Naive thymus-derived CD8-positive, alpha-beta T cell (primary cell): ENCODE measurements around the gene MMD2. TPM values are rescaled to one million over a fixed set of nuclear protein-coding genes. Genes with fewer than 3 reads are reported as not detected.
A peak's percentile ranks its signal among the peaks of the same experiment; 100 is the strongest.
"Not testable (repeated sequence)": the region's sequence is repeated elsewhere in the genome, so short reads cannot be mapped to it uniquely, and the experiment has no call there.

ENCODE experiments used
- ATAC-seq, 2 donors: fragments of 150-1000 bp; cut with Tn5 transposase in 1 of 2; sonication (Bioruptor Pico), chemical (Tn5 transposase) in 1 of 2; 1 replicate in 1 of 2; 2 replicates in 1 of 2; pipeline ENCODE4 v1.10.0; 2021; ENCODE audit warnings: mild to moderate bottlenecking in 2 of 2, moderate library complexity in 2 of 2
- POLR2A ChIA-PET: fragments of 350-600 bp; sonication (Branson Sonifier 250); formaldehyde crosslinking; loops from one replicate; lab custom pipeline; 2021; ENCODE audit warnings: antibody characterized with exemption; lab: Charles Lee
- DNase-seq, 10 donors: peaks; one replicate each; pipeline versions ENCODE4 v3.0.0 to v3.0.0-alpha.2; 2020 to 2022
- H3K27ac Mint-ChIP-seq, 10 donors: one replicate each; pipeline ENCODE4 v1.8.0; 2020 to 2022; ENCODE audit warnings: mild to moderate bottlenecking in 10 of 10, mixed read lengths in 10 of 10, moderate library complexity in 4 of 10, inconsistent platforms in 1 of 10
- H3K27me3 Mint-ChIP-seq, 5 donors: one replicate each; pipeline ENCODE4 v1.8.0; 2021 to 2022; ENCODE audit warnings: mixed read lengths in 5 of 5
- H3K36me3 Mint-ChIP-seq, 3 donors: one replicate each; pipeline ENCODE4 v1.8.0; 2020 to 2022; ENCODE audit warnings: mixed read lengths in 3 of 3, mild to moderate bottlenecking in 2 of 3, inconsistent platforms in 1 of 3
- H3K4me1 Mint-ChIP-seq, 4 donors: one replicate each; pipeline ENCODE4 v1.8.0; 2021 to 2022; ENCODE audit warnings: mixed read lengths in 4 of 4
- H3K4me3 Mint-ChIP-seq, 10 donors: one replicate each; pipeline ENCODE4 v1.8.0; 2020 to 2022; ENCODE audit warnings: mild to moderate bottlenecking in 10 of 10, mixed read lengths in 10 of 10, moderate library complexity in 6 of 10, inconsistent platforms in 1 of 10
- H3K9me3 Mint-ChIP-seq, 9 donors: one replicate each; pipeline ENCODE4 v1.8.0; 2020 to 2022; ENCODE audit warnings: mixed read lengths in 9 of 9, mild to moderate bottlenecking in 3 of 9, inconsistent platforms in 1 of 9, moderate library complexity in 1 of 9
- polyA plus RNA-seq, 3 donors: library from polyadenylated mRNA; unstranded; fragments of 300-500 nt; fragmentation: Illumina TruSeq; gene quantifications; one replicate each; pipeline ENCODE4 v1.2.3, GENCODE V29; 2021
- total RNA-seq, 8 experiments: library from RNA in 2 of 8; stranded (reverse) in 2 of 8; gene quantifications; one replicate each; pipeline ENCODE4 v1.2.3 and lab custom pipeline; 2021 to 2026

MMD2 gene
- total and polyA plus RNA-seq, 5 experiments from 2014 or later = not detected

DNA sequence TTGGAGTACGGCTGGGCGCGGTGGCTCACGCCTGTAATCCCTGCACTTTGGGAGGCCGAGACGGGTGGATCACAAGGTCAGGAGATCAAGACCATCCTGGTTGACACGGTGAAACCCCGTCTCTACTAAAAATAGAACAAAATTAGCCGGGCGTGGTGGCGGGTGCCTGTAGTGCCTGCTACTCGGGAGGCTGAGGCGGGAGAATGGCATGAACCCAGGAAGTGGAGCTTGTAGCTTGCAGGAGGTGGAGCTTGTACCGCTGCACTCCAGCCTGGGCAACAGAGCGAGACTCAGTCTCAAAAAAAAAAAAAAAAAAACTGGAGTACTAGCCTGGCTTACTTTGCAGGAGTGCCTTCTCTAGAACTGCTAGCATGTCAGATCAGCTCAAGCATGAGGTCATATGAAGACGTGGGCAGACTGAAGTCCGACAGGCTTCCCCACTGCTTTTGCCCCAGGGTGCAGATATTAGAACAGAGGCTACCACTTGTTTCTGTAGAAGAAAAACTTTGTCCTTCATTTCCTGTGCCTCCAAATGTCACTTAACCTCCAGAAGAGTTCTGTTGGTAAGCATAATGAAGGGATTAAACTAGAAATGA lies 22.4 kb upstream of the MMD2 start:
- POLR2A ChIA-PET = interaction anchor here (0.7 kb wide), 1 partner anchor 51 kb away, joined by 9 read pairs; no protein-coding TSS in a partner anchor
- ATAC-seq, H3K27me3 Mint-ChIP-seq, H3K27ac Mint-ChIP-seq, H3K9me3 Mint-ChIP-seq, DNase-seq: not testable (repeated sequence)
- Mint-ChIP-seq H3K4me1 (peaks cover 23 to 73% (median 59%) of the 10 kb centered on the region in 4 donors), H3K36me3 (peaks cover 8 to 88% (median 36%) of the 10 kb centered on the region in 3 donors), H3K4me3 (peak overlapping the region in 2 of 10 donors; percentile 22 to 40)

DNA sequence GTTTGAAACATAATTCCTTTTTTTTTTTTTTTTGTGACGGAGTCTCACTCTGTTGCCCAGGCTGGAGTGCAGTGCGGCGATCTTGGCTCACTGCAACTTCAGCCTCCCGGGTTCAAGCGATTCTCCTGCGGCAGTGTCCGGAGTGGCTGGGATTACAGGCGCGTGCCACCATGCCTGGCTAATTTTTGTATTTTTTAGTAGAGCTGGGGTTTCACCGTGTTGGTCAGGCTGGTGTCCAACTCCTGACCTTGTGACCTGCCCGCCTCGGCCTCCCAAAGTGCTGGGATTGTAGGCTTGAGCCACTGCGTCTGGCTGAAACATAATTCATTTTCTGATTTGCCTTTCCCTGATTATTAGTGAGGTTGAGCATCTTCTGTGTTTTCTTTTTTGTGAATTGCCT lies 16.6 kb upstream of the MMD2 start:
- POLR2A ChIA-PET = interaction anchor here (0.7 kb wide), 1 partner anchor 848 kb away, joined by 6 read pairs; no protein-coding TSS in a partner anchor
- peak overlapping the region; percentile 29 to 95 (median 77) for H3K4me3 Mint-ChIP-seq
- ATAC-seq, H3K27me3 Mint-ChIP-seq, H3K9me3 Mint-ChIP-seq, DNase-seq: not testable (repeated sequence)
- peak overlapping the region in 5 of 10 donors; percentile 13 to 85 (median 47) for H3K27ac Mint-ChIP-seq
- peaks cover 17 to 50% (median 44%) of the 10 kb centered on the region in 4 donors for H3K4me1 Mint-ChIP-seq
- H3K36me3 Mint-ChIP-seq = peaks cover 6 to 47% (median 15%) of the 10 kb centered on the region in 3 donors

DNA sequence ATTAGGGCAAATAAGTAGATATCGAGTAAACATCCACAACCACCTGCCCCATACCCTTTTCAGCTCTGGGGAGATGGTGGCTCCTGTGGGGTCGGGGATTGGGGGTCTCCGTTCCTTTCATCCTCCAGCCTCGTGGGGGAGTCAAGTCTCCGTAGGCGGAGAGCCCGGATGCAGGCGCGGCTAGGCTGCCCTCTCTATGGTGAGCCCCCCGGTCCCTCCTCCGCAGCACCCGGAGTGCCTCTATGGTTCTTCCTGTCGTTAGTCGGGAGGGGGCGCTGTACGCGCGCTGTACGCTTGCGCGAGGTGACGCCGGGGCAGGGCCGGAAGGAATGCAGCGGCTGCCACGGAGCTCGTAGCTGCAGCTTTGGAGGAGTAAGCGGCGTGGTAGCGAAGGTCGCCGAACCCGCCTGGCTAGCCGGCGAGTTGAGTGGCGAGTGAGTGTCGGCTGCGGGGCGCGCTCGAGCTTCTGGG lies 14.8 kb upstream of the MMD2 start:
- DNase-seq (peak; percentile 87 to 97 (median 94)), ATAC-seq (peak; percentile 94 to 95)
- Mint-ChIP-seq H3K4me1 (peaks cover 17 to 37% (median 30%) of the 10 kb centered on the region in 4 donors), H3K4me3 (peak overlapping the region; percentile 95 to 99 (median 98)), H3K27me3 (no peaks in the 10 kb centered on the region), H3K9me3 (no peaks in the 10 kb centered on the region), H3K27ac (peak overlapping the region; percentile 88 to 99 (median 98)), H3K36me3 (peaks cover 5 to 30% (median 13%) of the 10 kb centered on the region in 3 donors)
- POLR2A ChIA-PET = interaction anchor here (0.5 to 1.5 kb wide), 12 partner anchors 20 to 805 kb away, joined by 3 to 8 read pairs (median 4); partner anchors contain the start of gene RBAK

DNA sequence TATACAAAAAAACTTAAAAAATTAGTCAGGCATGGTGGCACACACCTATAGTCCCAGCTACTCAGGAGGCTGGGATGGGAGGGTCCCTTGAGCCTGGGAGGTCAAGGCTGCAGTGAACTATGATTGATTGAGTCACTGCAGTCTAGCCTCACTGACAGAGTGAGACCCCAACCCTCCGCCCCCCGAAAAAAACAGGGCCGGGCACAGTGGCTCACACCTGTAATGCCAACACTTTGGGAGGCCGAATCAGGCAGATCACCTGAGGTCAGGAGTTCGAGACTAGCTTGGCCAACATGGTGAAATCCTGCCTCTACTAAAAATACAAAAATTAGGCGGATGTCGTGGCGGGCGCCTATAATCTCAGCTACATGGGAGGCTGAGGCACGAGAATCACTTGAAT lies 13.5 kb upstream of the MMD2 start:
- not testable (repeated sequence) for H3K9me3 Mint-ChIP-seq, H3K4me3 Mint-ChIP-seq, H3K27ac Mint-ChIP-seq, H3K27me3 Mint-ChIP-seq, ATAC-seq, DNase-seq
- POLR2A ChIA-PET = interaction anchor here (0.7 to 1.1 kb wide), 2 partner anchors 202 to 1573 kb away, joined by 3 to 4 read pairs; no protein-coding TSS in a partner anchor
- peaks cover 0 to 17% (median 8%) of the 10 kb centered on the region in 3 donors for H3K36me3 Mint-ChIP-seq
- H3K4me1 Mint-ChIP-seq = peaks cover 10 to 25% (median 21%) of the 10 kb centered on the region in 4 donors

DNA sequence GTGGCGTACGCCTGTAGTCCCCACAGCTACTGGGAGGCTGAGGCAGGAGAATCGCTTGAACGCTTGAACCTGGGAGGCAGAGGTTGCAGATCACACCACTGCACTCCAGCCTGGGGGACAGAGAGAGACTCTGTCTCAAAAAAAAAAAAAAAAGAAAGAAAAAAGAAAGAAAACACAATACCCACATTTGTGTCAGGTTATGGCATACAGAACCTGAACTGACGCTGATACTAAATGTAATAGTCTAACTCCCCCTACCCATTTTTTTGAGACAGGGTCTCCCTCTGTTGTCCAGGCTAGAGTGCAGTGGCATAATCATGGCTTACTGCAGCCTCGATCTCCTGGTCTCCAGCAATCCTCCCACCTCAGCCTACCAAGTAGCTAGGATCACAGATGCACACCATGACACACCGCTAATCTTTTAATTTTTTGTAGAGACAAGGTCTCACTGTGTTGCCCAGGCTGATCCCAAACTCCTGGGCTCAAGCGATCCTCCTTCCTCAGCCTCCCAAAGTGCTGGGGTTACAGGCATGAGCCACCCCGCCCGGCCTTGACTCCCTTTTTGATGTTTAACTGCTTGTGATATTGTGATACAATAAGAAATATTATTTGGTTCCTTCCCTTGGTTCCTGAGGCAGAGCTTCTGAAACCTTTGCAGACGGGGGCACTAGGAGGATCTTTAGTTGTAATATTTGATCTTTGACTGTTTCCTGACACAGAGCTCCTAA lies 6.5 kb upstream of the MMD2 start:
- POLR2A ChIA-PET = interaction anchor here (0.7 kb wide), 1 partner anchor 90 kb away, joined by 3 read pairs; no protein-coding TSS in a partner anchor
- Mint-ChIP-seq H3K36me3 (no peaks in the 10 kb centered on the region), H3K27me3 (peaks cover 4 to 30% (median 14%) of the 10 kb centered on the region in 5 donors), H3K27ac (no peak overlapping the region), H3K9me3 (no peaks in the 10 kb centered on the region), H3K4me1 (peaks cover 3 to 6% (median 5%) of the 10 kb centered on the region in 4 donors), H3K4me3 (peak overlapping the region in 2 of 10 donors; percentile 7 to 54)
- no peak for DNase-seq
- no peak for ATAC-seq

DNA sequence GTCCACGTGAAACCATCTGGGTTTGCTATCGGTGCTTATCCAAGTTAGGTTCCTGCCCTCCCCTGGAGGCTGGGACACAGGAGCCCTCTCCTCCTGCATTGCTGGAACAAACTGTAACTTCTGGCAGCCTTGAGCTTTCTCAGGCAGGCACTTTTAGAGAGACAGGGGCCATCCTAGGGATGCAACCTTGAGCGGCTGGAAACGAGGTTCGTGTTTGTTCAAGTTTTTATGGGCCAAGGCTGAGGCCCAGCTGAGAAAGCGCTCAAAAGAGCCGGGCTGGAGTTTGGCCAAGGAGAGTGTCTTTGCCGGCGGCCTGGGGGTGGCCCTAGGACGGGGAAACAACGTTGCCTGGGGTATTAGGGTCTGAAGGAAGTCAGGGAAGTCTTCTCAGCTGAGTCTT lies 5.5 kb upstream of the MMD2 start:
- no peaks in the 10 kb centered on the region for H3K9me3 Mint-ChIP-seq
- peak overlapping the region in 1 of 10 donors; percentile 60 for H3K27ac Mint-ChIP-seq
- H3K36me3 Mint-ChIP-seq = no peaks in the 10 kb centered on the region
- H3K27me3 Mint-ChIP-seq = peaks cover 6 to 32% (median 14%) of the 10 kb centered on the region in 5 donors
- no peak overlapping the region for H3K4me3 Mint-ChIP-seq
- POLR2A ChIA-PET = interaction anchor here (0.7 kb wide), 1 partner anchor 89 kb away, joined by 3 read pairs; no protein-coding TSS in a partner anchor
- DNase-seq (no peak), ATAC-seq (no peak)
- peaks cover 3 to 6% (median 5%) of the 10 kb centered on the region in 4 donors for H3K4me1 Mint-ChIP-seq

DNA sequence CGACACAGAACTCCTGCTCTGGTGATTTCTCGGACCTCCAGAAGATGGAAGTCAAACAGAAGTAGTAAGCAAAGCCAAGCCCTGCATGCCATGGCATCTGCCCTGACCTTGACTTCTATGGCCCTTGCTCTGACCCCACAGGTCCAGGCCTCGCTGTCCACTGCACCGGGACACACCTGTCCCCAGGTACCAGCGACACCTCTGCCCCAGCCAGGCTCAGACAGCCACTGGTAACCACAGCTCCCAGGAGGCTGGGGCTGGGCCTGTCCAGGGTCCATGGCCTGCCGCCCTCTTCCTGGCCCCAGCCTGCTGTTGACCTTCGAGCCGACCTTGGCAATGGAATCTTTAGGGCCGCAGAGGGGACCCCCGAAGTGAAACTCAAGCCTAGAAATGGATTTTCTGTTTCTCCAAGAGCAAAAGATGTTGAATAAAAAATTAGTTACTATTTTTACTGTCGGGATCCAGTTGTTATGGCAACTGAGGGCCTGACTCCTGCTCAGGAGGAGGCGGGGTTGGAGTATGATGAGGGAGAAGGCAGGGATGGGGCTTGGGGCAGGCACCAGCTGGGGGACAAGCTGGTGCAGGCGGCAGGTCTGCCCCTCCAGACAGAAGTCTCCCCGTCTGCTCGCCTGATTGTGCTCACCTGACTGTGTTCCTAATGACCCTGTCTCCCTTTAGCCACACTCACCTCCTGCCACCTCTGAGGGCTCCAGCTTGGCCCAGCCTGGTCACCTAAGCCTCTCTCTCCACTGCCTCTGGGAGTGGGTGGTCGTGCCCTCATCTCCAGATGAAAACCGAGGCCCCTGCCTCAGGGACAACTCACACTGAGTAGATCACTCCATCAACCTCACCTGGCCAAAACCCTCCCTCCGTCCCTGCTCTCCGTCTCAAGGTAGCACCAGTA lies 4.1 kb upstream of the MMD2 start:
- H3K27me3 Mint-ChIP-seq = peaks cover 10 to 37% (median 18%) of the 10 kb centered on the region in 5 donors
- peaks cover 0 to 2% (median 0%) of the 10 kb centered on the region in 9 donors for H3K9me3 Mint-ChIP-seq
- DNase-seq (no peak), ATAC-seq (no peak)
- H3K36me3 Mint-ChIP-seq = peaks cover 0 to 5% (median 0%) of the 10 kb centered on the region in 3 donors
- H3K4me3 Mint-ChIP-seq = no peak overlapping the region
- peaks cover 8 to 12% (median 9%) of the 10 kb centered on the region in 4 donors for H3K4me1 Mint-ChIP-seq
- H3K27ac Mint-ChIP-seq = no peak overlapping the region
- POLR2A ChIA-PET = no interaction called here

DNA sequence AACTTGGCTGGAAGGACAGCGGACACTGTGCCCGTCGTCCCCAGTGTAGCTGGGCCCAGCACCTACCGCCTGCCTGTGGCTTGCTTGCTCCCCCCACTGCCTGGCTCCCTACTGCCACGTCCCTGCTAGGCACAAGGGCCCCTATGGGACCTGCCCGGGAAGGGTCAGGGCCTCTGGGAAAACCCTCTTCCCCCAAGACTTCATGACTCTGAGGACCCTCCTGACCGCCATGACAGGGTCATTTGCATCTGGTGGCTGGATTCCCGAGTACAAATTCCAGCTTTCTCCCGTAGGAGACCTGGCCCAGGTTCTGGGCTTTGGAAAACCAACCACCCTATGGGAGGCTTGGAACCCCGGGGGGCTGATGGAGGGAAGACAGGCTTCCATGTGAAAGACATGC lies 1.4 kb upstream of the MMD2 start:
- Mint-ChIP-seq H3K4me3 (peak overlapping the region in 1 of 10 donors; percentile 19), H3K27me3 (peaks cover 18 to 54% (median 23%) of the 10 kb centered on the region in 5 donors), H3K27ac (no peak overlapping the region), H3K36me3 (peaks cover 0 to 5% (median 0%) of the 10 kb centered on the region in 3 donors), H3K4me1 (peaks cover 4 to 9% (median 7%) of the 10 kb centered on the region in 4 donors), H3K9me3 (peaks cover 0 to 3% (median 0%) of the 10 kb centered on the region in 9 donors)
- POLR2A ChIA-PET = no interaction called here
- ATAC-seq = no peak
- no peak for DNase-seq

DNA sequence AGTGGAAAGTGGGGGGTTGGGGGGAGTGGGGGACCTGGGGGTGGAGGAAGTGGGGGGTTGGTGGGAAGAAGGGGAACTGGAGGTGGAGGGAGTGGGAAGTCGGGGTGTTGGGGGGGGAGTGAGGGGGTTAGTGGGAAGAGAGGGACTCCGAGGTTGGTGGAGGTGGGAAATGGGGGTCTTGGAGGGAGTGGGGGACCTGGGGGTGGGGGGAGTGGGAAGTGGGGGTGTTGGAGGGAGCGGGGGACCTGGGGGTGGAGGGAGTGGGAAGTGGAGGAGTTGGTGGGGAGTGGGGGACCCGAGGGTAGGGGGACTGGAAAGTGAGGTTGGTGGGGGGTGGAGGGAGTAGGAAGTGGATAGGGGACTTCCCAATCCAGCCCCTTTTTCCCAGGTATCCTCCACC lies 906 bp upstream of the MMD2 start:
- ATAC-seq (no peak), DNase-seq (no peak)
- Mint-ChIP-seq H3K27ac (no peak overlapping the region), H3K27me3 (peaks cover 21 to 57% (median 27%) of the 10 kb centered on the region in 5 donors), H3K4me1 (peaks cover 4 to 9% (median 7%) of the 10 kb centered on the region in 4 donors), H3K4me3 (peak overlapping the region in 1 of 10 donors; percentile 19), H3K36me3 (peaks cover 0 to 9% (median 0%) of the 10 kb centered on the region in 3 donors), H3K9me3 (peaks cover 0 to 4% (median 0%) of the 10 kb centered on the region in 9 donors)
- POLR2A ChIA-PET = no interaction called here

DNA sequence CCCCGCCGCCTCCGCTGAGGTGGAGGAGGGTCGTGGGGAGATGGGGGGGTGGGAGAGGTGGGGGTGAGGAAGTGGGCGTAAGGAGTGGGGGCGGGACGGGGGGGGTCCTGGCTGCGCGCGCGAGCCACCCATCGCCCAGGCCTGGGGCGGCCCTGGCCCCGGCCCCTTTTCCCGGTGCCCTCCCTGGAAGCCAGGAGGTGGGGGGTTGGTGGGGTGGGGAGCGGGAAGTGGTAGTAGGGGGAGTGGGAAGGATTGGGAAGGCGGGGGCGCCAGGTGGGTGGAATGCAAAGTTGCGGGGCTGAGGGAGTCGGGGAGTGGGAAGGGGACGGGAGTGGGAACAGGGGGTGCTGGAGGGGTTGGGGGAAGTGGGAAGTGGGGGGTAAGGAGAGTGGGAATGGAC lies 319 bp upstream of the MMD2 start:
- H3K27me3 Mint-ChIP-seq = peaks cover 20 to 56% (median 28%) of the 10 kb centered on the region in 5 donors
- peaks cover 0 to 10% (median 0%) of the 10 kb centered on the region in 3 donors for H3K36me3 Mint-ChIP-seq
- peaks cover 0 to 6% (median 0%) of the 10 kb centered on the region in 9 donors for H3K9me3 Mint-ChIP-seq
- no peak overlapping the region for H3K4me3 Mint-ChIP-seq
- no peak for ATAC-seq
- H3K27ac Mint-ChIP-seq = no peak overlapping the region
- peaks cover 4 to 9% (median 7%) of the 10 kb centered on the region in 4 donors for H3K4me1 Mint-ChIP-seq
- POLR2A ChIA-PET = no interaction called here
- DNase-seq = no peak

DNA sequence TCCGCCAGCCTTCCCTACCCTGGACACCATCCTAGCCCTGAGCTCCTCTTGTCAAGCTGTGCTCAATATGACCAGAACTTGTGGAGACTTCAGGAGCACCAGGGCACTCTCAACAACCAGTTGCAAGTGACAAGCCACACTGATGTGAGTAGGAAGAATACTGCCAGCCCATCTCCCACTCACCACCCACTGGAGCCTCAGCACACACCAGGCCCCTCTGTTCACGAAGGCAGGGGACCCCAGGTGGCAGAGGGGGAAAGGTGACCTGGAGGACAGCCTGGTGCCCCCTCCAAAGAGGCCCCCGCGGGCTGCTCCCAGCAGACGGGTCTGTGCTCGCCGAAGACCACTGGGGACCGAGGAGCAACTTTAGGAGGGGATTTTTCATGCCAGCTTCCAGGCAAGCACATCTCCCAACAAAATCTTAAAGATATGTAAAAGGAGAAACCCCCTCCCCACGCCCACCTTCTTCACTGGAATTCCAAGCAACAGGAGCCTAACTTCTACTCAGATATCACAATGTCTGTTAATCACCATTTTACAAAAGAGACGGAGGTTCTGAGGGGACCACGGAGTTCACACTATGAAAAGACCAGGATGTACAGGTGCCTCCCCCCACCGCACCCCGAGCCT lies 1.0 kb downstream of the MMD2 start:
- DNase-seq = no peak
- Mint-ChIP-seq H3K9me3 (peaks cover 0 to 6% (median 0%) of the 10 kb centered on the region in 9 donors), H3K27ac (peak overlapping the region in 1 of 10 donors; percentile 60), H3K36me3 (peaks cover 0 to 13% (median 0%) of the 10 kb centered on the region in 3 donors), H3K27me3 (peaks cover 23 to 64% (median 37%) of the 10 kb centered on the region in 5 donors), H3K4me1 (peaks cover 4 to 9% (median 7%) of the 10 kb centered on the region in 4 donors), H3K4me3 (peak overlapping the region; percentile 67 to 84 (median 79))
- ATAC-seq = no peak
- POLR2A ChIA-PET = no interaction called here
